Naive thymus-derived CD4-positive, alpha-beta T cell (primary cell): ENCODE data around the gene HTR3E. TPM values are rescaled to one million over a fixed set of nuclear protein-coding genes. Genes with fewer than 3 reads are reported as not detected.

Source experiments
- ATAC-seq: fragments of 150-1000 bp; cut with Tn5 transposase; 2 replicates; pipeline ENCODE4 v1.10.0; 2021; ENCODE audit warnings: mild to moderate bottlenecking, moderate library complexity
- CTCF ChIA-PET: fragments of 350-600 bp; sonication (Branson Sonifier 250); formaldehyde crosslinking; loops from one replicate; lab custom pipeline; 2021; ENCODE audit warnings: antibody characterized with exemption; lab: Charles Lee
- POLR2A ChIA-PET: fragments of 350-600 bp; sonication (Branson Sonifier 250); formaldehyde crosslinking; loops from one replicate; lab custom pipeline; 2021; ENCODE audit warnings: antibody characterized with exemption, inconsistent platforms; lab: Charles Lee
- DNase-seq, 9 donors: peaks; one replicate each; pipeline versions ENCODE4 v3.0.0 to v3.0.0-alpha.2; 2020 to 2022; ENCODE audit warnings: mixed read lengths in 1 of 9
- H3K27ac ChIP-seq: one replicate; pipeline ENCODE4 v1.7.0; 2013; ENCODE audit warnings: mild to moderate bottlenecking, low read depth, low read length, moderate library complexity
- H3K27me3 ChIP-seq, 2 donors: one replicate each; pipeline ENCODE4 v1.7.0; 2013; ENCODE audit warnings: low read length in 2 of 2, mild to moderate bottlenecking in 2 of 2, moderate library complexity in 2 of 2; ENCODE audit not compliant: control insufficient read depth in 2 of 2, insufficient read depth in 2 of 2
- H3K36me3 ChIP-seq, 3 experiments: 1 replicate in 2 of 3; 2 replicates in 1 of 3; pipeline ENCODE4 v1.7.0; 2013; ENCODE audit warnings: low read length in 3 of 3, mild to moderate bottlenecking in 3 of 3, moderate library complexity in 1 of 3; ENCODE audit not compliant: insufficient read depth in 3 of 3, control insufficient read depth in 2 of 3
- H3K4me1 ChIP-seq, 2 donors: one replicate each; pipeline ENCODE4 v1.7.0; 2013; ENCODE audit warnings: low read length in 2 of 2, mild to moderate bottlenecking in 2 of 2, moderate library complexity in 1 of 2; ENCODE audit not compliant: control insufficient read depth in 2 of 2, insufficient read depth in 2 of 2
- H3K4me3 ChIP-seq: 2 replicates; pipeline ENCODE4 v1.7.0; 2013; ENCODE audit warnings: mild to moderate bottlenecking, low read length
- H3K9me3 ChIP-seq, 3 experiments: 1 replicate in 2 of 3; 2 replicates in 1 of 3; pipeline ENCODE4 v1.7.0; 2013; ENCODE audit warnings: low read length in 3 of 3; ENCODE audit not compliant: control insufficient read depth in 2 of 3
- H3K27ac Mint-ChIP-seq, 9 donors: one replicate each; pipeline ENCODE4 v1.8.0; 2020 to 2022; ENCODE audit warnings: mixed read lengths in 9 of 9, mild to moderate bottlenecking in 8 of 9, moderate library complexity in 5 of 9, inconsistent platforms in 2 of 9
- H3K27me3 Mint-ChIP-seq, 5 donors: one replicate each; pipeline ENCODE4 v1.8.0; 2021 to 2022; ENCODE audit warnings: mixed read lengths in 5 of 5, mild to moderate bottlenecking in 1 of 5
- H3K36me3 Mint-ChIP-seq, 5 donors: one replicate each; pipeline ENCODE4 v1.8.0; 2020 to 2022; ENCODE audit warnings: mixed read lengths in 5 of 5, mild to moderate bottlenecking in 3 of 5, inconsistent platforms in 1 of 5
- H3K4me1 Mint-ChIP-seq, 7 donors: one replicate each; pipeline ENCODE4 v1.8.0; 2020 to 2022; ENCODE audit warnings: mixed read lengths in 7 of 7, mild to moderate bottlenecking in 3 of 7, inconsistent platforms in 1 of 7
- H3K4me3 Mint-ChIP-seq, 10 donors: one replicate each; pipeline ENCODE4 v1.8.0; 2020 to 2022; ENCODE audit warnings: mild to moderate bottlenecking in 10 of 10, mixed read lengths in 10 of 10, moderate library complexity in 6 of 10, inconsistent platforms in 2 of 10
- H3K9me3 Mint-ChIP-seq, 11 donors: one replicate each; pipeline ENCODE4 v1.8.0; 2020 to 2022; ENCODE audit warnings: mixed read lengths in 11 of 11, mild to moderate bottlenecking in 4 of 11, inconsistent platforms in 1 of 11, moderate library complexity in 1 of 11
- intact Hi-C, 2 donors: fragments of 100-400 bp; cut with micrococcal nuclease; formaldehyde crosslinking; loops; one replicate each; pipeline ENCODE4 v1.15.1; 2023
- polyA plus RNA-seq, 2 donors: library from polyadenylated mRNA; unstranded; fragments of 300-500 nt; fragmentation: Illumina TruSeq; gene quantifications; one replicate each; pipeline ENCODE4 v1.2.3, GENCODE V29; 2021
- total RNA-seq, 6 experiments: library from RNA in 5 of 6; stranded (reverse) in 5 of 6; gene quantifications; 1 replicate in 5 of 6; 2 replicates in 1 of 6; pipeline ENCODE4 v1.2.3 and lab custom pipeline; 2021 to 2026

HTR3E gene
- total and polyA plus RNA-seq, 7 experiments from 2014 or later = not detected

- intact Hi-C loops = no loop called here
- Histone ChIP-seq H3K4me3 (no peak overlapping the region), H3K4me1 (no peaks in the 10 kb centered on the region), H3K36me3 (no peaks in the 10 kb centered on the region), H3K27me3 (no peaks in the 10 kb centered on the region), H3K27ac (no peak overlapping the region), H3K9me3 (no peaks in the 10 kb centered on the region)
- Mint-ChIP-seq H3K4me3 (no peak overlapping the region), H3K9me3 (peaks cover 0 to 3% (median 0%) of the 10 kb centered on the region in 11 donors), H3K27ac (no peak overlapping the region), H3K4me1 (no peaks in the 10 kb centered on the region), H3K27me3 (peaks cover 0 to 5% (median 0%) of the 10 kb centered on the region in 5 donors), H3K36me3 (peaks cover 0 to 4% (median 0%) of the 10 kb centered on the region in 5 donors)
- POLR2A ChIA-PET = interaction anchor here (0.7 kb wide), 1 partner anchor 17 kb away, joined by 3 read pairs; no protein-coding TSS in a partner anchor
- DNase-seq (no peak), ATAC-seq (no peak)
- CTCF ChIA-PET = no interaction called here
Measured at GRCh38 chr3:184078851-184079250, 18.0 kb upstream of the HTR3E start.

- Histone ChIP-seq H3K36me3 (no peaks in the 10 kb centered on the region), H3K4me3 (no peak overlapping the region), H3K9me3 (no peaks in the 10 kb centered on the region), H3K27ac (no peak overlapping the region), H3K27me3 (no peaks in the 10 kb centered on the region), H3K4me1 (no peaks in the 10 kb centered on the region)
- DNase-seq = no peak
- Mint-ChIP-seq H3K27ac (peak overlapping the region in 1 of 9 donors; percentile 36), H3K9me3 (peaks cover 0 to 12% (median 6%) of the 10 kb centered on the region in 11 donors), H3K27me3 (no peaks in the 10 kb centered on the region), H3K4me3 (no peak overlapping the region), H3K36me3 (peaks cover 0 to 9% (median 5%) of the 10 kb centered on the region in 5 donors), H3K4me1 (peaks cover 5 to 8% (median 7%) of the 10 kb centered on the region in 7 donors)
- ChIA-PET CTCF (no interaction called here), POLR2A (no interaction called here)
- ATAC-seq = no peak
- intact Hi-C loops = loop anchor here in 1 of 2 donors (10.0 kb wide), 1 partner anchor 54 kb away; the partner anchor contains the start of gene EIF2B5
Measured at GRCh38 chr3:184081116-184081830, 15.6 kb upstream of the HTR3E start.

GRCh38 chr3:184082034-184082433, 14.8 kb upstream of the HTR3E start:
- no peak for DNase-seq
- H3K4me3 Mint-ChIP-seq = no peak overlapping the region
- peaks cover 0 to 14% (median 6%) of the 10 kb centered on the region in 11 donors for H3K9me3 Mint-ChIP-seq
- Histone ChIP-seq H3K27ac (no peak overlapping the region), H3K4me3 (no peak overlapping the region), H3K27me3 (no peaks in the 10 kb centered on the region), H3K36me3 (no peaks in the 10 kb centered on the region), H3K4me1 (no peaks in the 10 kb centered on the region), H3K9me3 (no peaks in the 10 kb centered on the region)
- ChIA-PET POLR2A (no interaction called here), CTCF (no interaction called here)
- ATAC-seq = no peak
- no peaks in the 10 kb centered on the region for H3K27me3 Mint-ChIP-seq
- peaks cover 0 to 11% (median 5%) of the 10 kb centered on the region in 5 donors for H3K36me3 Mint-ChIP-seq
- peaks cover 5 to 8% (median 7%) of the 10 kb centered on the region in 7 donors for H3K4me1 Mint-ChIP-seq
- no peak overlapping the region for H3K27ac Mint-ChIP-seq
- intact Hi-C loops = loop anchor here in 1 of 2 donors (10.0 kb wide), 1 partner anchor 53 kb away; the partner anchor contains the start of gene EIF2B5

GRCh38 chr3:184082465-184082864, 14.4 kb upstream of the HTR3E start:
- intact Hi-C loops = loop anchor here in 1 of 2 donors (10.0 kb wide), 1 partner anchor 52 kb away; the partner anchor contains the start of gene EIF2B5
- H3K9me3 Mint-ChIP-seq = peaks cover 0 to 13% (median 6%) of the 10 kb centered on the region in 11 donors
- Histone ChIP-seq H3K9me3 (no peaks in the 10 kb centered on the region), H3K4me3 (no peak overlapping the region), H3K27me3 (no peaks in the 10 kb centered on the region), H3K4me1 (no peaks in the 10 kb centered on the region), H3K27ac (no peak overlapping the region), H3K36me3 (no peaks in the 10 kb centered on the region)
- H3K27me3 Mint-ChIP-seq = no peaks in the 10 kb centered on the region
- no peak for DNase-seq
- no peak for ATAC-seq
- no peak overlapping the region for H3K27ac Mint-ChIP-seq
- CTCF ChIA-PET = no interaction called here
- H3K4me1 Mint-ChIP-seq = peaks cover 5 to 8% (median 7%) of the 10 kb centered on the region in 7 donors
- peaks cover 0 to 11% (median 5%) of the 10 kb centered on the region in 5 donors for H3K36me3 Mint-ChIP-seq
- POLR2A ChIA-PET = no interaction called here
- no peak overlapping the region for H3K4me3 Mint-ChIP-seq

GRCh38 chr3:184085389-184085852, 11.4 kb upstream of the HTR3E start:
- Histone ChIP-seq H3K36me3 (no peaks in the 10 kb centered on the region), H3K27ac (no peak overlapping the region), H3K27me3 (no peaks in the 10 kb centered on the region), H3K4me3 (no peak overlapping the region), H3K9me3 (no peaks in the 10 kb centered on the region), H3K4me1 (no peaks in the 10 kb centered on the region)
- peak overlapping the region in 4 of 9 donors; percentile 7 to 73 (median 37) for H3K27ac Mint-ChIP-seq
- DNase-seq (no peak), ATAC-seq (no peak)
- H3K27me3 Mint-ChIP-seq = no peaks in the 10 kb centered on the region
- H3K4me3 Mint-ChIP-seq = peak overlapping the region in 1 of 10 donors; percentile 18
- intact Hi-C loops = loop anchor here in 1 of 2 donors (10.0 kb wide), 1 partner anchor 49 kb away; the partner anchor contains the start of gene EIF2B5
- peaks cover 0 to 13% (median 6%) of the 10 kb centered on the region in 11 donors for H3K9me3 Mint-ChIP-seq
- CTCF ChIA-PET = interaction anchor here (0.6 kb wide), 1 partner anchor 13 kb away, joined by 5 read pairs; no protein-coding TSS in a partner anchor
- POLR2A ChIA-PET = no interaction called here
- peaks cover 0 to 11% (median 5%) of the 10 kb centered on the region in 5 donors for H3K36me3 Mint-ChIP-seq
- peaks cover 5 to 8% (median 7%) of the 10 kb centered on the region in 7 donors for H3K4me1 Mint-ChIP-seq

GRCh38 chr3:184092199-184092598, 4.7 kb upstream of the HTR3E start:
- peaks cover 3 to 8% (median 5%) of the 10 kb centered on the region in 5 donors for H3K36me3 Mint-ChIP-seq
- CTCF ChIA-PET = no interaction called here
- peaks cover 0 to 36% (median 17%) of the 10 kb centered on the region in 11 donors for H3K9me3 Mint-ChIP-seq
- H3K27me3 ChIP-seq = no peaks in the 10 kb centered on the region
- POLR2A ChIA-PET = no interaction called here
- ATAC-seq = no peak
- no peaks in the 10 kb centered on the region for H3K4me1 Mint-ChIP-seq
- peak in 1 of 9 donors; percentile 3 for DNase-seq
- H3K4me3 ChIP-seq = no peak overlapping the region
- H3K36me3 ChIP-seq = no peaks in the 10 kb centered on the region
- H3K4me3 Mint-ChIP-seq = no peak overlapping the region
- no peaks in the 10 kb centered on the region for H3K4me1 ChIP-seq
- peaks cover 4 to 20% (median 11%) of the 10 kb centered on the region in 5 donors for H3K27me3 Mint-ChIP-seq
- H3K27ac Mint-ChIP-seq = no peak overlapping the region
- H3K9me3 ChIP-seq = peaks cover 0 to 4% (median 0%) of the 10 kb centered on the region in 3 experiments
- H3K27ac ChIP-seq = no peak overlapping the region
- intact Hi-C loops = no loop called here
